ENCODE measurements around the gene HS3ST3A1.

Gene HS3ST3A1

DNA sequence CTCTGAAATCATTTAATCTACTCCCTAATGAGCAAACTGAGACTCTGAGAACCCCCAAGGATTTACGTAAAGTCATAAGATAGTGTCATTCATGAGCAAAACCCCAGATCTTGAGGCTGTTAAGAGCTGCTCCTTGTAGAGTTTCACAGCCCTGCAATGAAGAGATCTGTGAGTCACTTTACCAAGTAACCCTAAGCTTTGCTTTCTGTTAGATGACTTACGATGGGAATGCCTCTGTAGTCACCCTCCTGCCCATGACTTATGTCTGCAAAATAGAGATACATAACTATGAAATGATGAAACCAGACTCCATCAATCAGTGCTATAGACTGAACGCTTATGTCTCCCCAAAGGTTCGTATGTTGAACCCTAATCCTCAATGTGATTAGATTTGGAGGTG, 117.7 kb downstream of the HS3ST3A1 start:
- no peak for DNase-seq

DNA sequence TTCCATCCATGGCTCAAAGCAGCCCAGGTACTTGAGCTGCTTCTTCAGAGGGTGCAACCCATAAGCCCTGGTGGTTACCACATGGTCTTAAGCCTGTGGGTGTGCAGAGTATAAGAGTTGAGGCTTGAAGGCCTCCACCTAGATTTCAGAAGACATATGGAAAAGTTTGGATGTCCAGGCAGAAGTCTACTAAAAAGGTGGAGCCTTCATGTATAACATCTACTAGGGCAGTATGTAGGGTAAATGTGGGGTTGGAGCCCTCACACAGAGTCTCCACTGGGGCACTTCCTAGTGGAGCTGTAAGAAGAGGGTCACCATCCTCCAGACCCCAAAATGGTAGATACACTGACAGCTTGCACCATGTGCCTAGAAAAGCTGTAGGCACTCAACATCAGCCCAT, 120.9 kb downstream of the HS3ST3A1 start:
- no peak for DNase-seq

DNA sequence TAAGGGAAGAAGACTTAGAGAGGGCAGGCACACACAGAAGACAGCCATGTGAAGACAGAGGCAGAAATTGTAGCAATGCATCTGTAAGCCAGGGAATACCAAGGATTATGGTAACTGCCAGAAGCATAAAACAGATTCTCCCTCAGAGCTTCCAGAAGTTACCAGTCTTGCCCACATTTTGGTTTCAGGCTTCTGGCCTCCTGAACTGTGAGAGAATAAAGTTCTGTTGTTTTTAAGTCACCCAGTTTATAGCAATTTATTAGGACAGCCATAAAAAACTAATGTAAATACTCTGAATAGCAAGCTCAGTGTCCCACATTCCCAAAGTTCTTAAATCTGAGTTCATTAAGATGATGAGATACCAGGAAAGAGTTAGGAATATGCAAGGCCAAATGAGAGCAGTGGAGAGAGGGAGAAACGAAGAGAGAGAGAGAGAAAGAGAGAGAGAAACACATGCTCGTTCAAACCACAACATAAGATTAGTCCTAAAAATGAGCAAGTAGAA, 123.4 kb downstream of the HS3ST3A1 start:
- no peak for DNase-seq

GRCh38 chr17:13477180-13477611, 124.5 kb downstream of the HS3ST3A1 start:
- DNase-seq = no peak

GRCh38 chr17:13476720-13477119, 125.0 kb downstream of the HS3ST3A1 start:
- DNase-seq = no peak

DNA sequence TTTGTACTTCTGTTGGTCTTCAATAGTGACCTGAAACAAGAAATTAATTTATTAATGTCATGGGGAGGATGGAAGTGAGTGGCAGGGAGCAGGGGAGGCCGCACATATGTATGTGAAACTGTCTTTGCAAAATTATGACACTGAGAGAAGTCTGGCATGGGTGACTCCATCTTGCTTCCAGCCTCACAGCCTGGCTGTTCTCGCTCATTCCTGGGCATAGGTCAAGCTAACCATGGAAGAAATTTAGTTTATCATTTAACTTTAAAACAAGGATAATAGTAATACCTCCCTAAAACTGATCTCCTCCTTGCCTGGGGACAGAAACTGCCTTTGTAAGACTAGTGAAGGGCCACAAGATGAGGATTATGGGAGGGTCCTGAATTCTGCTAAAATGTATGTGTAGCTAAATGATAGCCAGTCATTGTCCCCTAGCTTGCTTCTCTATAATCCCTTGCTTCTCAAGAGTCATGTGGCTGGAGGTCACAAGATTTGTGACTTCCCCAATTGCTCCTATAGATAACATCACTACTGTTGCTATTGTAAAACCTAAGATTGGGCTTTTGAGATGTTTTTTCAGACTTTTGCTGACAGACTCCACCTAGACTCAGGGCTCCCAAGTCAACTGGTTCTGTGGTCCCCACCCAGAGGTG, 126.0 kb downstream of the HS3ST3A1 start:
- DNase-seq = peak; percentile 32

- DNase-seq = no peak
Observed at GRCh38 chr17:13474073-13474800, 127.5 kb downstream of the HS3ST3A1 start.

DNA sequence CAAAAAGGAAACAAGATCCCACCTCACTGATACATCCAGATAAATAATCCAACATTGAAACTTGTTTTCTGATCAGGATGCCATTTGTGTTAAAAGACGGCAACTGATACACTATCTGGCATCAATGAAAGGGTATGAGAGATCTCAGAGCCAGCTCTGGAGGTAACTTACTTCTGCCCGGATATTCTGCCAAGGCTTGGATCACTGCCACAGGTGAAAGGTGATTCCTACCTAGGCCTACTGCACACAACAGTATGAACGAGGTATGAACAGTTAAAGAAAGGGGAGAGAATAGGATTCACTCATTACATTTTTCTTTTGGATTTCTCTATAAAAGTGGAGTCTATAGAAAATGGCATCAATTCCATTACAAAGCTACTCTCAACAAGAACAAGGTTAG, 136.1 kb downstream of the HS3ST3A1 start:
- DNase-seq = no peak

GRCh38 chr17:13462673-13463124, 139.0 kb downstream of the HS3ST3A1 start:
- DNase-seq = no peak

GRCh38 chr17:13462146-13462545, 139.6 kb downstream of the HS3ST3A1 start:
- no peak for DNase-seq

DNA sequence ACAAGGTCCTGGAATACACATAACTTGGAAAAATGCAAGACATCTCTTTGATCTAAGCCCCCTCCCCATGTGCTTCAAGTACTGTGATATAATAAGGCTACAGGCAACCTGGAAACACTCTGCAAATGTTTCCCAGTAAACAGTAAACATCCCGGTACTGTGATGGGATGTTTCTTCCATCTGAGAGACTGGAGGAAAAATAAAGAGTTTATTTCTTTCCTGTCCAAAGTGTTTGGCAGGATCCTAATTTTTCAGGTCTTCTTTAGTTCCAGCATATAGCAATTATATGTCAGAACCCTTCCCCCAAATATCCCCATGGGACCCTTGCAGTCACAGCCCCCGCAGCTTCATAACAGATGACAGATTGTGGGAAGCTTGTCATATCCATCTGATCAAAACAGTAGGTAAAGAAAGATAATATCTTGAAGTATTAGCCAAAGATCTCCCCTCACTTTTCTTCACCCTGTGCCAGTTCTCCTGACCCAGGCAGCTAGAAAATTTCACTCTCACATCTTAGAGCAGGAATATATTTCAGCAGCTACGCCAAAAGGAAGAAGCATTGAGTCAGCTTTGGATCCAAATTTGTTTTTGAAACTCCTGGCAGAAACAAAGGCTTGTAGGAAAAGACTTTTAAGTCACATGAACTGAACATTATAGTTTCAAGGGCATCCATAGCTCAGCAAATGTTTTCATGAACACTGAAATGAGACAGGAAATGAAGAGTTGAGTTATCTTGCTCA, 141.3 kb downstream of the HS3ST3A1 start:
- no peak for DNase-seq

DNA sequence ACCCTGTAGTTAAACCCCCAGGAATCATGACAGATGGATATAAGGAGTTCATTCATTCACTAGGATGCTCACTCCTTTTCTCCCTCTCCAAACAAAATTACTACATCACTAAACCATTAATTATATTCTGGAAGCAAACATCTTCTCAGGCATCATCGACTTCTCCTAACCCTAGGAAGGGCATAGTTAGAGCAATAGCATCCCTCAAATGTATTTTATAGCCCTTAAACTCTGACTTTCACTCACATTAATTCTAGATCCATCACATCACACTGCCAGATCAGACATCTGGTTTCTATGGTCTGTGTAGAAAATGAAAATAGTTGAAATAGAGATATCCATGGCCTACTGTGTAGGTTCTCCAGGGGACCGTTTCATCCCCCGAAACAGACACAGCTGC, 143.9 kb downstream of the HS3ST3A1 start:
- DNase-seq = no peak

Data from inflammatory macrophage treated with lipopolysaccharide for 4 hours (primary cell).